K562 (cell line): Measurements from ENCODE around the gene CD164L2. TPM values are rescaled to one million over a fixed set of nuclear protein-coding genes. Genes with fewer than 3 reads are reported as not detected.

ENCODE experiments used
- BRD4 ChIP-seq: fragments of 200-600 bp; sonication (generic); IDR thresholded peaks from 2 replicates; pipeline ENCODE4 v1.6.1; 2017; ENCODE audit warnings: inconsistent platforms
- C11orf30 ChIP-seq: fragments of 450-650 bp; IDR thresholded peaks from 2 replicates; pipeline ENCODE4 v1.6.1; 2016; ENCODE audit warnings: low read depth, mild to moderate bottlenecking
- CREB1 ChIP-seq, 2 experiments: sonication (generic) in 1 of 2; formaldehyde crosslinking in 1 of 2; IDR thresholded peaks; 2 replicates each; pipeline versions ENCODE4 v1.6.1 to v1.8.0; 2012 to 2022; ENCODE audit warnings: inconsistent platforms in 1 of 2, mild to moderate bottlenecking in 1 of 2, missing genetic modification reagents in 1 of 2, moderate library complexity in 1 of 2
- DIDO1 ChIP-seq: fragments of 450-650 bp; IDR thresholded peaks from 2 replicates; pipeline ENCODE4 v1.6.1; 2016; ENCODE audit warnings: low read depth, missing biosample characterization, missing genetic modification characterization
- EP400 ChIP-seq: fragments of 450-650 bp; IDR thresholded peaks from 2 replicates; pipeline ENCODE4 v1.6.1; 2017; ENCODE audit warnings: antibody characterized with exemption, mild to moderate bottlenecking, moderate library complexity
- FOXP1 ChIP-seq: sonication (generic); formaldehyde crosslinking; IDR thresholded peaks from 2 replicates; pipeline ENCODE4 v1.8.0; 2022; ENCODE audit warnings: mild to moderate bottlenecking, missing genetic modification reagents
- HDAC1 ChIP-seq, 2 experiments: fragments of 450-650 bp; IDR thresholded peaks; 2 replicates each; pipeline ENCODE4 v1.6.1; 2016 to 2017; ENCODE audit warnings: inconsistent platforms in 1 of 2, mild to moderate bottlenecking in 1 of 2, moderate library complexity in 1 of 2
- HEY1 ChIP-seq: fragments of 250-450 bp; sonication (Bioruptor Pico); IDR thresholded peaks from 2 replicates; pipeline ENCODE4 v1.5.0; 2020; ENCODE audit warnings: mild to moderate bottlenecking, moderate library complexity, borderline replicate concordance
- IFI16 ChIP-seq: fragments of 250-450 bp; sonication (Bioruptor Pico); IDR thresholded peaks from 2 replicates; pipeline ENCODE4 v2.1.2; 2022; ENCODE audit warnings: mild to moderate bottlenecking, inconsistent platforms
- JUN ChIP-seq, 2 experiments: sonication (generic) in 1 of 2; formaldehyde crosslinking in 1 of 2; IDR thresholded peaks; 2 replicates each; pipeline versions ENCODE4 v1.6.1 to v1.8.0; 2012 to 2022; ENCODE audit warnings: borderline replicate concordance in 2 of 2, mild to moderate bottlenecking in 2 of 2, improper control_type of control experiment in 1 of 2, low read depth in 1 of 2, low read length in 1 of 2, missing genetic modification reagents in 1 of 2
- MTA3 ChIP-seq: fragments of 450-650 bp; formaldehyde crosslinking; IDR thresholded peaks from 2 replicates; pipeline ENCODE4 v1.6.1; 2017; ENCODE audit warnings: mild to moderate bottlenecking, borderline replicate concordance
- MYBL2 ChIP-seq, 2 experiments: fragments of 450-650 bp in 1 of 2; sonication (generic) in 1 of 2; formaldehyde crosslinking in 1 of 2; IDR thresholded peaks; 2 replicates each; pipeline versions ENCODE4 v1.6.1 to v1.8.1; 2017 to 2022; ENCODE audit warnings: borderline replicate concordance in 1 of 2, inconsistent platforms in 1 of 2, low read depth in 1 of 2, mild to moderate bottlenecking in 1 of 2, missing genetic modification reagents in 1 of 2, moderate library complexity in 1 of 2
- NUFIP1 ChIP-seq: fragments of 450-650 bp; IDR thresholded peaks from 2 replicates; pipeline ENCODE4 v1.6.1; 2018; ENCODE audit not compliant: partially characterized antibody
- PHTF2 ChIP-seq: fragments of 250-450 bp; sonication (Bioruptor Pico); IDR thresholded peaks from 2 replicates; pipeline ENCODE4 v1.5.0; 2021; ENCODE audit warnings: mild to moderate bottlenecking
- POLR2A ChIP-seq: fragments of 450-650 bp; conservative IDR thresholded peaks from 2 replicates; pipeline ENCODE4 v1.6.1; 2016
- RAD21 ChIP-seq, 2 experiments: fragments of 250-450 bp in 1 of 2; fragments of 450-650 bp in 1 of 2; sonication (Bioruptor Pico) in 1 of 2; formaldehyde crosslinking in 1 of 2; IDR thresholded peaks in 1 of 2; conservative IDR thresholded peaks in 1 of 2; 2 replicates each; pipeline versions ENCODE4 v1.4.0 to v1.8.0; 2020 to 2022; ENCODE audit warnings: mild to moderate bottlenecking in 2 of 2, moderate library complexity in 1 of 2
- SIN3B ChIP-seq: fragments of 450-650 bp; IDR thresholded peaks from 2 replicates; pipeline ENCODE4 v1.6.1; 2017; ENCODE audit warnings: low read depth, mild to moderate bottlenecking, moderate library complexity
- SIRT6 ChIP-seq: IDR thresholded peaks from one replicate; pipeline ENCODE4 v1.6.1; 2012; ENCODE audit warnings: low read depth, mild to moderate bottlenecking, control low read depth, inconsistent platforms, low read length, moderate library complexity
- SMARCA5 ChIP-seq: fragments of 450-650 bp; IDR thresholded peaks from 2 replicates; pipeline ENCODE4 v1.6.1; 2016
- TBP ChIP-seq: optimal IDR thresholded peaks from 2 replicates; pipeline ENCODE3; 2011; ENCODE audit warnings: low read depth, low read length, improper control_type of control experiment
- TRIM24 ChIP-seq, 2 experiments: fragments of 450-650 bp; IDR thresholded peaks; 2 replicates each; pipeline ENCODE4 v1.6.1; 2016
- XRCC4 ChIP-seq: IDR thresholded peaks from one replicate; pipeline ENCODE4 v1.6.1; 2011; ENCODE audit not compliant: insufficient read depth, insufficient read length; ENCODE audit errors: extremely low read depth
- ZNF143 ChIP-seq: sonication (generic); formaldehyde crosslinking; IDR thresholded peaks from 2 replicates; pipeline ENCODE4 v1.9.0; 2022; ENCODE audit warnings: mild to moderate bottlenecking, missing genetic modification reagents
- ZNF184 ChIP-seq: sonication (generic); formaldehyde crosslinking; IDR thresholded peaks from 2 replicates; pipeline ENCODE4 v1.5.0; 2020; ENCODE audit warnings: missing genetic modification reagents
- ZNF830 ChIP-seq: fragments of 250-450 bp; sonication (Bioruptor Pico); IDR thresholded peaks from 2 replicates; pipeline ENCODE4 v1.5.0; 2021; ENCODE audit warnings: mild to moderate bottlenecking
- polyA plus RNA-seq, 8 experiments: library from polyadenylated mRNA; depleted of rRNA in 4 of 8; stranded (reverse) in 5 of 8; unstranded in 3 of 8; fragments of >200 nt; fragmentation: Nextera tagmentation in 2 of 8; fragmentation: Illumina TruSeq in 1 of 8; extraction: Ambion mirVana in 2 of 8; extraction: Trizol in 1 of 8; gene quantifications; 2 replicates each; pipeline versions ENCODE4 v1.2.1 to v1.2.3, GENCODE V29; 2011 to 2014; ENCODE audit warnings: inconsistent platforms in 1 of 8, missing spikeins in 1 of 8
- total RNA-seq, 7 experiments: library from RNA; depleted of rRNA in 6 of 7; stranded (reverse); fragments of >200 nt in 6 of 7; fragmentation: Illumina TruSeq in 2 of 7; extraction: Trizol in 2 of 7; gene quantifications; 2 replicates each; pipeline versions ENCODE4 v1.2.1 to v1.2.3, GENCODE V29; 2011 to 2021; ENCODE audit warnings: low replicate concordance in 1 of 7
- TF ChIP-seq, protein P1 (sequence below): fragments of 450-650 bp; IDR thresholded peaks from 2 replicates; pipeline ENCODE4 v1.6.1; 2017; ENCODE audit warnings: mild to moderate bottlenecking, moderate library complexity
- TF ChIP-seq, protein P2 (sequence below): IDR thresholded peaks from 3 replicates; pipeline ENCODE4 v1.6.1; 2011; ENCODE audit warnings: borderline replicate concordance, mild to moderate bottlenecking; ENCODE audit not compliant: insufficient read length, insufficient read depth

Gene CD164L2
- total and polyA plus RNA-seq, 9 of the 15 experiments (the other 6 are each of a cell fraction or from before 2014, with no cell fraction given) = 0.08 to 0.92 (median 0.38) TPM; not detected in 1

DNA sequence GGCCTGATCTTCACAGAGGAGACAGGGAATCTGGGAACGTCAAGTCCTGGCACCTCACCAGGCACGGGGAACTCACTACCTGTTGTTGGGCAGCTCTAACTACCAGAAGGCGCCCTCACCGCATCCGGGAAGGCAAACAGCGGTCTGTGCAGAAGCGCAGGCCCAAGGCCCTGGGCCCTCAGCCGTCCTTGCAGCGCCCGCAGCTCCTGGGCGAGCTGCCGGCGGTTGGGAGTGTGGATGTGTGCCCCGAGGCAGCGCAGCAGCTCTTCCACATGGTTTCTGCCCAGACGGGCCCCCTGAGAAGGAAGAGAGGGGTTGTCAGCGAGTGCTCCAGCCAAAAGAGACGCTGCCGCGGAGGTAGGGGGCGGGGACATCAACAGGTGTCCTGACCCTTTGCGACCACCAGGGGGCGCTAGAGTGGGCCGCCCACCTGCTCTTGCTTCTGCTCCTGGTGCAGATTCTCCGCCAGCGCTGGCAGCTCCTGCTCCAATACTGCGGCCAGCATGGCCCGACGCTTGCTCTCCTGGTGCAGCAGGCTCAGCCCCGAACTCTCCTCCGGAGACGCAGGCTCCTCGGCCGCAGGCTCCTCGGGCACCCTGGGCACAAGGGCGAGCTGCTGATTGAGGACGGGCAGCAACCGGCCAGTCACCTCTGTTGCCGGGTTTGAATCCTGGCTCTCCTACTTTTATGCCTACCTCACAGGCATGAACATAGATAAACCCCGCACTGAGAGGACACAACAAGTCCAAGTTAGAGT lies 25.7 kb downstream of the CD164L2 start (continued):
- TF ChIP-seq JUN (IDR thresholded peaks at IDR 0.05; ENCODE audit: borderline replicate concordance, low read depth, low read length) = no peak
- TF ChIP-seq JUN (CRISPR knock-in tag; IDR thresholded peaks at IDR 0.05; ENCODE audit: borderline replicate concordance) = no peak
- TF ChIP-seq XRCC4 = no peak
- TF ChIP-seq TRIM24 (IDR thresholded peaks at IDR 0.05) = no peak
- TF ChIP-seq, protein P1, sequence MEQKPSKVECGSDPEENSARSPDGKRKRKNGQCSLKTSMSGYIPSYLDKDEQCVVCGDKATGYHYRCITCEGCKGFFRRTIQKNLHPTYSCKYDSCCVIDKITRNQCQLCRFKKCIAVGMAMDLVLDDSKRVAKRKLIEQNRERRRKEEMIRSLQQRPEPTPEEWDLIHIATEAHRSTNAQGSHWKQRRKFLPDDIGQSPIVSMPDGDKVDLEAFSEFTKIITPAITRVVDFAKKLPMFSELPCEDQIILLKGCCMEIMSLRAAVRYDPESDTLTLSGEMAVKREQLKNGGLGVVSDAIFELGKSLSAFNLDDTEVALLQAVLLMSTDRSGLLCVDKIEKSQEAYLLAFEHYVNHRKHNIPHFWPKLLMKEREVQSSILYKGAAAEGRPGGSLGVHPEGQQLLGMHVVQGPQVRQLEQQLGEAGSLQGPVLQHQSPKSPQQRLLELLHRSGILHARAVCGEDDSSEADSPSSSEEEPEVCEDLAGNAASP = no peak
- TF ChIP-seq RAD21 (CRISPR knock-in tag; conservative IDR thresholded peaks at IDR 0.05 in 1 of 2, IDR thresholded peaks at IDR 0.05 in 1 of 2) = peak; percentile 61 to 84
- no peak for TF ChIP-seq C11orf30
- TF ChIP-seq CREB1 (IDR thresholded peaks at IDR 0.05) = no peak; the same call in 1 of the 2 replicates
- no peak; the same call in 1 of the 2 replicates for TF ChIP-seq CREB1 (CRISPR knock-in tag; IDR thresholded peaks at IDR 0.05)
- TF ChIP-seq HEY1 = no peak
- TF ChIP-seq POLR2A = no peak
- no peak for TF ChIP-seq ZNF830 (CRISPR knock-in tag)
- TF ChIP-seq DIDO1 (tag) = no peak
- no peak for TF ChIP-seq NUFIP1
- TF ChIP-seq ZNF184 = no peak
- TF ChIP-seq BRD4 = no peak
- TF ChIP-seq SIN3B = no peak
- TF ChIP-seq EP400 = no peak
- TF ChIP-seq FOXP1 = no peak
- no peak for TF ChIP-seq SMARCA5
- TF ChIP-seq, protein P2, sequence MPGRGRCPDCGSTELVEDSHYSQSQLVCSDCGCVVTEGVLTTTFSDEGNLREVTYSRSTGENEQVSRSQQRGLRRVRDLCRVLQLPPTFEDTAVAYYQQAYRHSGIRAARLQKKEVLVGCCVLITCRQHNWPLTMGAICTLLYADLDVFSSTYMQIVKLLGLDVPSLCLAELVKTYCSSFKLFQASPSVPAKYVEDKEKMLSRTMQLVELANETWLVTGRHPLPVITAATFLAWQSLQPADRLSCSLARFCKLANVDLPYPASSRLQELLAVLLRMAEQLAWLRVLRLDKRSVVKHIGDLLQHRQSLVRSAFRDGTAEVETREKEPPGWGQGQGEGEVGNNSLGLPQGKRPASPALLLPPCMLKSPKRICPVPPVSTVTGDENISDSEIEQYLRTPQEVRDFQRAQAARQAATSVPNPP = no peak
- no peak for TF ChIP-seq MYBL2 (IDR thresholded peaks at IDR 0.05; ENCODE audit: low read depth)
- TF ChIP-seq MYBL2 (CRISPR knock-in tag; IDR thresholded peaks at IDR 0.05; ENCODE audit: borderline replicate concordance) = peak; percentile 36; the same call in 1 of the 2 replicates
- no peak for TF ChIP-seq PHTF2 (CRISPR knock-in tag)
- no peak for TF ChIP-seq SIRT6
- TF ChIP-seq TBP = no peak
- 0 out of 4 replicates have a peak, but pooled peaks of 1 of the 2 experiments have one; percentile 15 for TF ChIP-seq HDAC1 (IDR thresholded peaks at IDR 0.05)
- TF ChIP-seq IFI16 (CRISPR knock-in tag) = no peak
- TF ChIP-seq MTA3 = no peak; the same call in 1 of the 2 replicates
- TF ChIP-seq ZNF143 (CRISPR knock-in tag) = no peak
